GM18867 (cell line): ENCODE measurements around the gene CMIP.

ENCODE experiments used
- ATAC-seq: cut with Tn5 transposase; IDR thresholded peaks from one replicate; pipeline ENCODE4 v1.9.1; 2021; ENCODE audit warnings: mild to moderate bottlenecking, moderate library complexity; ENCODE audit not compliant: unreplicated experiment

CMIP gene

DNA sequence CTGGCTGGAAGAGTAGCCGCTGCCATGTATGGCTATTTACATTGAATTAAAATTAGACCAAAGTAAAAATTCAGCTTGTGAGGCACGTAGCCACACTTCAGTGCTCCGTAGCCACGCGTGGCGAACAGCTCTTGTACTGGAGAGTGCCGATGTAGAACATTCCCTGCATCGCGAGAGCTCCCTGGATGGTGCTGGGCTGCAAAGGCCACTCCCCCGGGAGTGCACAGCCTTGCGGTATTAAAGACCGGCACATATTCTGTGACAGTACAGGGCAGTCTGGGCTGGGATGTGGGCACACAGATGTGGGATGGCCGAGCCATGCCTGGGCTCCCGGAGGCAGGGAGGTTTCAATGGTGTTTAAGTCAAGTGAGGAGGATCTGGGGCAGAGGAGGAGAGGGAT, 102.2 kb downstream of the CMIP start:
- no peak for ATAC-seq

DNA sequence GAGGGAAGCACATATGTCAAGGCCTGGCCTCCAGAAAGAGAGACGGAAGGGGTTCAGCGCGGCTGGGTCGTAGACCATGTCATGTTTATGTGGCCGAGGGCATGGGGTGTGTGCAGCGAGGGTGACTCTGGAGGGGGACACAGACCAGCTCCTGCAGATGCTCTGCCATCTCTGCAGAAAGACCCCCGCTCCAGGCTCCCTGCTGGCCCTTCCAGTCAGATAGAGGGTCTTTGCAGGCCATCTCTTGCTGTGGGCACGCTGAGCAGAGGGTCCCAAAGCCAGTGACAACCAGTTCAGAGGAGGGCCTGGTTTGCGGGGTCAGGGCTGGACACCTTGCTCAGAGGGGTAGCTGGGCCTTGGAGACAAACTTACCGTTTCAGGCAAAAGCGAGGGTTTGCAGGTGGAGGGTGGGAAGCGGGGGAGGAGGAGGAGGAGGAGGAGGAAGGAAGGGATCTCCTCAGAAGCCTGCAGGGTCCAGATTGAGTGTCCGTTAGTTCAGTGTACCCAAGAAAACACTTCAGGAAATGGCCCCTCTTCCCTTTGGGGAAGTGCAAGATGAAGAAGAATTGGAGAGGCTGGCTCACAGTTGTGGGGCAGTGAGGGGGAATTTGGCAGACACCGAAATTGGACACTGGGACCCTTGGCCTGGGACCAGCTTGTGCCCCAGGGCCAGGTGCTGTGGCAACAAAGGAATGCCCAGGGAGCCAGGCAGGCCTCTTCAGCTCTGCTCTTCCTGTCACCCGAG, 102.8 kb downstream of the CMIP start:
- ATAC-seq = no peak

DNA sequence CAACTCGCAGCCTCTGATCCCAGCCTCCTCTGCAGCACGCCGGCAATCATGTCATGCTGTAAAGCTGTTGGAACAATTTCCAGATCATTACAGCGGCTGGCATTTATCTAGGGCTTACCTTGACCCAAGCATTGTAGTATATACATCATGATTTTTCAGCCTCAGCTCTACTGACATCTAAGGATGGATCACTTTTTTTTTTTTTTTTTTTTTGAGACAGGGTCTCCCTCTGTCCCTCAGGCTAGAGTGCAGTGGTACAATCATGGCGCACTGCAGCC, 103.3 kb downstream of the CMIP start:
- no peak for ATAC-seq

DNA sequence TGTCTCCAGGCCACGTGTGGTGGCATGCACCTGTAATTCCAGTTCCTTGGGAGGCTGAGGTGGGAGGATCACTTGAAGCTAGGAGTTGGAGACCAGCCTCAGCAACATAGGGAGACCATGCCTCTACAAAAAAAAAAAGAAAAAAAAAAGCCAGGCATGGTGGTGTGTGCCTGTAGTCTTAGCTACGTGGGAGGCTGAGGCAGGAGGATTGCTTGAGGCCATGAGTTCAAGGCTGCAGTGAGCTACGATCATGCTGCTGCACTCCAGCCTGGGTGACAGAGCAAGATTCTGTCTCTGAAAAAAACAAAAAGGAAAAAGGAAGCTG, 103.9 kb downstream of the CMIP start:
- ATAC-seq = no peak

DNA sequence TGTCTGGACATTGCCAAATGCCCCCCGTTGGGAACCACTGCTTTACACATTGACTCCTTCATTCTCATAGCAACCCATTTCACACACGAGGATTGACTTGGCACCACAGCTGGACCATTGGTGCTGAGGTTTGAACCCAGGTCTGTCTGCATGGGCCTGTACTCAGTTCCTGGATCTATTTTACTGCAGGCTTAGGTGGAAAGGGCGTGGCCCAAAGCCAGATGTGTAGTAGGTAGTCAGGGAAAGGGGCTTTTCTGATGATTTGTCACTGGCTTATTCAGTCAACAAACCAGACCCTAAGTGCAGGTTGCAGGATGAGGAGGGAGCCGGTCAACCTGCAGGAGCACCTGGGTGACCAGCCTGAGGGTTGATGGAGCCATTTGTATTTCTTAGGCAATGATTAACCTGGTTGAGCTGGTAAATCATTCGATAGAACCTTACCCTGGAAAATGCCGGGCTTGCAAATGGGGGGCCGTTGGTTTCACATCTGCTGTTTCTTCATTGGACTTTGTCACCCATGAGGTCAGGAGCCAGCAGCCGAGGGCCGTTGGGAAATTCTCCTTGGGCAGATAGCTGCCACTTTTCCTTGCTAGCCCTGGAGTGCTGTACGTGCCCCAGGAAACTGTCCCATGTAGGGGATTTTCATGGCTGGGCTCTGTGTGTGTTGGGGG, 104.4 kb downstream of the CMIP start:
- ATAC-seq = no peak

DNA sequence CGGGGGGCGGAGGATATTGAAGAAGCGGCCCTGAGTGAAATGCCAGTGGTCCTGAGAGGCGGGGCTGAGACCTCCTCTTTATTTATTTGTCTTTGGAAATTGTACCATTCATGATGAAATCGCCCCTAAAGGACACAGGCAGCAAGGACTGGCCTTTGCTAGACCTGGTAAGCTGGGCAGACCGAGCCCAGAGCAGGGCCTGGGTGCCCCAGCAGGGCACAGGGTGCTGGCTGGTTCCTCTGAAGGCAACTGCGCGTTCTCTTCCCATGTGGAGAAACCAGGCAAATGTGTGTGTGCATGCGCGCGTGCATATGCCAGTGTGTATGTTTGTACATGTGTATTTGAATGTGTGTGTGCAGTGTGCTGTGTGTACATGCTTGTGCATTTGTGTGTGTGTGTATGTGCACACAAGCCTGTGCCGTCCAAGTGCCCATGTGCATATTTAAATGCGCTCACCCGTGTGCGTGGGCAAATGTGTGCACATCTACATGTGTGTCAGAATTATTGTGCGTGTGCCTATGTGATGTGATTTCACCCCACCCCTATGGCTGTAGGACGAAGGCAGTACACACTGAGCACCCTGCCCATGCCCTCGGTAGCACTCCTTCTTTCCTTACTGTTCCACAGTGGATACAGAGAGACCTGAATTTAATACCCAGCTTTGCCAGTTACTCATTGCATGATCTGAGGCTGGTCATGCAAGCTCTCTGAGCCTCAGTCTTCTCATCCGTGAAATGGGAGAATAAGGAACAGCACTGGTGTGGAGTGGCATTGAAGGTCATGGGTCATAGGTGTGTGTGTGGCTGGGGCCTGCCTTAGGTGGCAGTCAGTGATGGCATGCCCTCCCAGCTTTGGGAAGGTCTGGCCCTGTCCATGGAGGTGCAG, 105.2 kb downstream of the CMIP start:
- ATAC-seq = no peak

DNA sequence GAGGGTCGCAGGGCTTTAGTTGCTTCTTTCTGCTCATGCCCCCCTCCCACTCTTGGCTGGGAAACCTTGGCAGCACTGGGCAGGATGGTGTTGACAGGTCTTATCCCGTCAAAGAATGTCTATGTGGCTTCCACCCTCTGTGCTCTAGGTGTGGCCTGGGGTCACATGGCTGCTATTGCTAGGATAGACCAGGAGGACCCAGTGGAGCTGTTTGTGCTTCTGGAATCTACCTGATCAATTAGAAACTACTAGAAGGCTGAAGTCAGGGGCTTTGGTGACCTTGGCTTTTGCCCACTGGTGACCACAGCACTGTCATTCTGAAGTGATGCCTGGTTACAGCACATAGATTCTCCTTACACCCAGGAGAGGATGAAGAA, 105.8 kb downstream of the CMIP start:
- ATAC-seq = no peak

DNA sequence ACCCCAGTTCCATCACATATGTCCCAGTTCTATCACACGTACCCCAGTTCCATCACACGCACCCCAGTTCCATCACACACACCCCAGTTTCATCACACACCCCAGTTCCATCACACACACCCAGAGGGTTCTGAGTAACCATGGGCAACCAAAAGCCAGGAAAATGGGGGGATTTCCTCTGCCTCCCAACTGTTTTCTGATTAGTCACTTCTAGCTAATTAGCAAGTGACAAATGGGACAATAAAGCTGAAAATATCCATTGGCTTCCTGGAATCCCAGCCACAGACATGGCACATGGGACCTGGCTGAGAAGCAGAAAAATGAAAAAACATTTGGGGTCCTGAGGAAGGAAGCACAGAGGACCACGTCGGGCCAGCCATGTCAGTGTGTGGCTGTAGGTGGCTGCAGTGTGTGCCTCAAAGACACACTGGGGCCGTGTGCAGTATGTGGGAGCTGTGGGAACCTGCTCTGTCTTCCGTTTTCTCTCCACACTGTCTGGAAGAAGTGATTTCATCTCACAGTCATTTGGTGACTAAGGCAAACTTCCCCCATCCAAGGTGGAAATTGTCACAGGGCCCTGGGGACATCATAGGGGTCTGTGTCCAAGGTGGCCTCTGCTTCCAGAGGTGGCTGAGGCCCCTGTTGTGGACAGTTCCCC, 106.7 kb downstream of the CMIP start:
- ATAC-seq = no peak

DNA sequence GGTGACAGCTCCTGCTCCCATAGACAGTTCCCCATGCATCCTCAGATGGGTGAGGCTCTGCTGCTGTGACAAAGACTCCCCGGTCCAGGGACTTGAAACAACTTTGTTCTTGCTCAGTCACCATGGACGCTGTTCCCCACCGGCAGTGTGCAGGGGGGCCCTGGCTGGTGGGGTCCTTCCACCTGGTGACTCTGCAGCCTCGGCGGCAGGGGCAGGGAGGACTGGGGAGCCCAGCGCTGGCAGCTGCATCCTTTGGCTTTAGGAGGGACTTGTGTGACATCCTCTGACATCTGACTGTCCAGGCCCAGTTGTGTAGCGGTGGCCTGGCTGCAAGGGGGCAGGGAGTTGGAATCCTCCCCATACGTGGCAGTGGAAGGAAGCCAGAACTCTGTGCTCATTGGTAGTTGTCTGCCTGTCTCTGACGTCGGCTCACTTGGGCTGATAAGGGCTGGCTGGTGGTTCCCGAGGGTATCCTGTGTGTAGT, 107.3 kb downstream of the CMIP start:
- no peak for ATAC-seq

DNA sequence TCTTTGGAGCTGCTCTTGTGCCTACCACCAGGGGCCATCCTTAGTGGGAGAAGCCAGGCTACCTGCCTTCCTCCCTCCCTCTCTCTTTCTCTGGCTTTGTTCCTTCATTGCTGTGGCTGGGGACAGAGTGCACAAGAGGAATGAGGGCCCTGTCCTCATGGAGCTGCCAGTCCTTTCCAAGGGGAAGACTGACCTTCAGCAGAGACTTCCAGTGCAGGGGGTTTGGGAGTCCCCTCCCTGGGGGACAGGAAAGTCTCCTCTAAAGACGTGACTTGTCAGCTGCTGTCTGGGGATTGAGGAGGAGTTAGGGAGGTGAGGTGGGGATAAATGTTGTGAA, 108.1 kb downstream of the CMIP start:
- ATAC-seq = no peak

DNA sequence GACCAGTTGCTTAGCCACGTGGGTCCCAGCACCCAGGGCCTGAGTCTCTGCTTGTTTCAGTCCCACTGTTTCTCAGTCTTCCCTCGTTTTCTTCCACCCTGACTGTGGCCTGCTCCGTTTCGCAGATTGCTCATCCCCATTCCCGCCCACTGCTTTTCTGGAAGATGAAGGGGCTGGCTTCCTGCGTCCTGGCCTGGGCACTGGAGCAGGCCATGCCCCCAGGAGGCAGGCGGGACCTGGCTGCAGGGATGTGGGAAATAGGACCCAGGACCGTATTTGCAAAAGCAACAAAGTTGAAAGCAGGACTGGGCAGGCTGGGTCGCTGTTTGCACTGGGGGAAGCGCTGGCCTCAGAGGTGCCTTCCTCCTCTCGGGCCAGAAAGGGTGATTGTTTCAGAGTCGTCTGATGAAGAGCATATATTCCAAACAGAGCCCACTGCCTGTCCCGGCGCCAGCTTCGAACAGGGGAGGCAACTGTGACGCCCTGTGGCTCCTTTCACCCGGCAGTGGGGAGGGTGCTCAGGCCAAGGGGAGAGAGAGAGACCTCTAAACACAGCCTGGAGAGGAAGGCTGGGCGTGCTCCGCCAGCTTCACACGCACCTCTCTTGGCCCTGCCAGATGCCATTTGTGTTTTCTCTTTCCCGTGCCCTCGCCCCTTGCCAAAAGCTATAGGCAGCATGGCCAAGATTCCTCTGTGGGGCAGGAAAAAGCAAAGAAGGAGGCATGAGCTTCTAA, 108.6 kb downstream of the CMIP start:
- ATAC-seq = no peak

DNA sequence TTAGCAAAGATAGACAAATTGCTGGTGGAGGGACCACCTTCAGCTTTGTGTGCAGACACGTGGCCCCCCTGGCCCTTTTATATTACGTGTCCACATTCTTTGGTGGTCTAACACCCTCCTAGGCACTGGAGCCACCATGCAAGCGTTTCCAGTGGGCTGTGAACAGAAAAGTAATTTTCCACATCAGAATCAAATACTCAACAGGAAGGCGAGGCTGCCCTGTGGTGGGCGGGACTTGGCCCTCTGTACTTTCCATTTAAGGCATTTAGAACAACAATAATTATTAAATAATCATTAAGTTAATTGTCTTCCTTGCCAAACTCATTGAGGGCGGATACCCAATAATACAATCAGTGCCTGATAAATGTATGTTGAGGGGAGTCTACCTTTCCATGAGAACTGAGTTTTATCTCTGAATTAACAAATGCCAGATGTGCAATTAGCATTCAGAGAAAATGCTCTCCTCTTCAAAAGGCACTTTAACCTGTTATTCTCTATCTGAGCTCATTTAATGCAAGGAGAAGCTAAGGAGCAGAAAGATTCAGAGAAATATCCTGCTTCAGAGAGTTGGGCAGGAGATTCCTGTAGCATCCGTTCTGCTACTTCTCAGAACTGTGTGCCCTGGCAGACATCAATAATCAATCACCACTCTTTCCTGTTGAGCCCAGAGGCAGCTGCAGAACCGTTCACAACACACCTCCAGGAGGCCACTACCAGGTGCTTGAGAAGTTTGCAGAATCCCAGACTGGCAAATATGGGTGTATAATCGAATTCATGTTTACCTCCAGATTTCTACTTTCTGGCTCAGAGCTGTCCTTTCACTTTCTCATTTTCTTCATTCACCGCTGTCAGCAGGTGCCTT, 109.4 kb downstream of the CMIP start:
- ATAC-seq = no peak

DNA sequence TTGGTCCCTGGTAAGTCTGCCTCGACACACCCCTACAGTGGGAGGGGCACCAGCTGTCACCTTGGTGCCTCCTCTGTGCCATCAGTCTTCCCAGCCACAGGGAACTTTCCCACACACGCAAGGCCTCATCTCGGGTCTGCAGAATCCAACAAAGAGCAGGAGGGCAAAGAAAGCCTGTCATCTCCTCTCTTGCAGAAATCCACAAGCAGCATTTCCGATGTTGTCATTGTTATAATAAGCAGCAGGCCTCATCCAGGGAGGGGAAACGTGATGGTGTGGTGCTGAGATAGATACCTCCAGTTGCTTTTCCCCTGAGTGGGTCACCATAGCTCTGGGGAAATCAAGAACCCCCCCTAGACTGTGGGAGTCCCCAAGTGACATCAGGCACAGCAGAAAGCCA, 110.4 kb downstream of the CMIP start:
- no peak for ATAC-seq

DNA sequence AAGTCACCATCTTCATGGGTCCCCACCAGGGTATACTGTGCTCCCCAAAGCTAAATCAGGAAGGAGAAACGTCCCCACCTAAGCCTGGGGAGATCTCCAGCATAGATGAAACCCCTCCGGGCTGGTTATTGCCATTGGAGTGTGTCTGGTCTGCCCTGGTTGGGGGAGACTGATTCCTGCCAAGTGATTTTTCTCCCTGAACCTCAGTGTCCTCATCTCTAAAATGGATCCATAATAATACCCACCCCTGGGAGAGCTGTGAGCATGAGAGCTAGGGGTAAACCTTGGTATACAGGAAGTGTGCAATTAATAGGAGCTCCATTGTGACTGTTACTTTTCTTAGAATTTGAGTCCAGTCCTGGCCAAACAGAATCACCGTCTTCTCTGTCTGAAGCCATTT, 111.1 kb downstream of the CMIP start:
- no peak for ATAC-seq

DNA sequence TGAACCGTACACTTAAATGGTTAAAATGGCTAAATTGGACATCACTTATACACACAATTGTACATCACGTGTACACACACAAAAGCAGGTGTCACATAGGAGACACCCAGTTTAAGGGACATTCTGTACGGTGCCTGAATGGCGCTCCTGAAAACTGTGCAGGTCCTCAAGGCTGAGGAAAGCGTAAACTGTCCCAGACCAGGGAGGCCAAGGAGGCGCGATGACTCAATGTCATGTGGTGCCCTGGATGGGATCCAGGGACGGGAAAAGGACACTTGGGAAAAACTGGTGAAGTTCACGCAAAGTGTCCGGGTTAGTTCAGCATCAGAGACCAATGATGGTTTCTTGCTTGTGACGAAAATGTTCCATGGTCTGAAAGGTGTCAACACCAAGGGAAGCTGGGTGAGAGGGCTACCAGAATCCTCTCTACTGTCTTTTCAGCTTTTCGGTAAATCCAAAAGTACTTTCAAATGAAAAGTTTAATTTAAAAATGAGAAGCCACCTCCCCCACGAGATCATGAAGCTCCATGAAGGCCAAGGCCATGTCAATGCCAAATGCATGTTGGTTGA, 112.2 kb downstream of the CMIP start:
- no peak for ATAC-seq

DNA sequence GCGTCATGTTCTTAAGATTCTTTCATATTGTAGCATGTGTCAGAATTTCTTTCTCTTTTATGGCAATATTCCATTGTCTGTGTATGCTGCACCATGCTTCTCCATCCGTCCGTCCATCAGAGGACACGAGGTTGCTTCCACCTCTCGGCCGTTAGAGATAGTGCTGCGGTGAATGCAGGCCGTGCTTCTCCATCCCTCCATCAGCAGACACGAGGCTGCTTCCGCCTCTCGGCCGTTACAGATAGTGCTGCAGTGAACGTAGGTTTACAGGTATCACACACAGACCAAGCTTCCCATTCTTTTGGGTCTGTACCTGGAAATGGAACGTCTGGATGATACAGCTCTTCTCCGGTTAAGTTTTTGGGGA, 113.5 kb downstream of the CMIP start:
- no peak for ATAC-seq

DNA sequence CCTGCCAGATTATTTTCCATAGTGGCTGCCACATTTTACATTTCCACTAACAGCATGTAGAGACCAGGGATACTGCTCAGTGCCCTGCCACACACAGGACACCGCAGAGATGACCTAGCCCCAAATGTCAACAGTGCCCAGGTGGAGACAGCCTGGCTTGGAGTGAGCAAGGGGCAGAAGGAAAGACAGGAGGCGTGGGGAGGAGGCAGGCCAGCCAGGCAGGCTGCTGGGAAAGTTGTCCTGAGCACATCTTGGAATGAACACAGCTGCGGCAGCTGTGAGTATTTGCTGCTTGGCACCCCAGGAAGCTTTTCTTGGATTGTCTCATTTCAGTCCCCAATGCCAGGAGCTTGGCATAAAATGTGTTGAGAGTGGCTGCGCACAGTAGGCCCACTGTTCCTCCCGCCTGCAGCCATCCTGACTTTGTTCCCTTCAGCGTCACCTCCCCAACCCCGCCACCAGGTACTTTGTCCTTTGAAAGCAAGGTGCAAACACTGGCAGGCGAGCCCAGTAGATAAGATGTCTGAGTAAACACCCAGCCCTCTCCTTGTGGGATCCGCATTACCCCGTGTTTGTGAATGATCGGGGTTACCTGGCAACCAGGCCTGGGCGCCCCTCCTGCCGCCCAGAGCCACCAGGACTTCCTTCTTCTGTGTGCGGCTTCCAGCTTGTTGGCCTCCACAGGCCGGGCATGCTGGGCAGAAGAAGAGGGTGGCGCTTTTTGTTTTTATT, 114.0 kb downstream of the CMIP start:
- ATAC-seq = no peak

DNA sequence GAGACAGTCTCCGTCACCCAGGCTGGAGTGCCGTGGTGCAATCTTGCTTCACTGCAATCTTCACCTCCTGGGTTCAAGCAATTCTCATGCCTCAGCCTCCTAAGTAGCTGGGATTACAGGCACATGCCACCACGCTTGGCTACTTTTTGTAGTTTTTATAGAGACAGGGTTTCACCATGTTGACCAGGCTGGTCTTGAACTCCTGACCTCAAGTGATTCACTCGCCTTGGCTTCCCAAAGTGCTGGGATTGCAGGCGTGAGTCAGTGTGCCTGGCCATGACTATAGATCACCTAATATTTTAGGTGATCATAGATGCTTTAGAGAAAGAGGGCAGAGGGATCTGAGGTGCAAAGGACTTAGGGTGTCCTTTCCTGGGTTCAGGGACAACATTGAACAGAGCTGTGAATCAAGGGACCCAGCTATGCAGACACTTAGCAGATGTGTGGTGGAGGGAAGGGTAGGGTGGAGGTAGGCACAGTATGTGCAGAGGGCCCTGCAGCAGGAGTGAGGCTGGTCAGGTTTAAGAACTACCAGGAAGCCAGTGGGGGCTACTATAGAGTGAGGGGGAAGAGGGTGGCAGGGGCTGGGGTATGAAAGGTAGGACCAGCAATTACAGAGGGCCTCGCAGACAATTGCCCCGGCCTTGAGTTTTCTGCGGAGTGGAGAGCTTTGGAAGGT, 116.5 kb downstream of the CMIP start:
- ATAC-seq = no peak
